ENCODE measurements around the gene CD84. TPM values are rescaled to one million over a fixed set of nuclear protein-coding genes. Genes with fewer than 3 reads are reported as not detected.

The CD84 gene
- polyA plus RNA-seq, 1 donor (not counting 4 experiments of a cell fraction or from before 2014, with no cell fraction given), result not detected

DNA sequence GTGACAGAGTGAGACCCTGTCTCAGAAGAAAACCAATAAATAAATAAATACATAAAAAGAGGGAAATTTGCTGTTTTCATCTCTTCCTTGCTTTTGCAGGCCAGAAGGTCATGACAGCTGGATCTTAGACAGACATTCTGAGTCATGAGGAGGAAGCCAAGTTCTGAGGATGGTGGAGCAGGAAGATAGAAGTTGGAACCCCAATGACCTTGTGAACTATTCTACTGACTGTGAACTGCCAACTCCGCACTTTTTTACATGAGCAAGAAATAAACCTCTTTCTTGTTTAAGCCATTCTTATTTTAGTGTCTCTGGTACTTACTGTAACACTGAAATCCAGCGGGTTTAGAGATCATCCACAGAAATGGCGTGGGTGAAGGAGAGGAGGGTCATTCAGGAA is 8.5 kb downstream of the CD84 start:
- no peaks in the 10 kb centered on the region for H3K79me2 ChIP-seq (ENCODE audit: control insufficient read depth, insufficient read depth, low read length)
- no peak overlapping the region for H3K27ac ChIP-seq (ENCODE audit: control insufficient read depth, insufficient read depth, low read length)
- H4K20me1 ChIP-seq (ENCODE audit: control insufficient read depth, extremely low read depth, insufficient read depth, low read length), result no peaks in the 10 kb centered on the region
- no peaks in the 10 kb centered on the region for H3K36me3 ChIP-seq (ENCODE audit: control insufficient read depth in 2 of 2, extremely low read depth in 1 of 2, insufficient read depth in 2 of 2, low read length in 2 of 2)
- no peak overlapping the region for H3K4me2 ChIP-seq (ENCODE audit: control insufficient read depth, extremely low read depth, insufficient read depth, low read depth, low read length)
- no peak overlapping the region for H3K4me3 ChIP-seq (ENCODE audit: control insufficient read depth in 2 of 3, extremely low read depth in 1 of 3, insufficient read depth in 2 of 3, low read depth in 1 of 3, low read length in 3 of 3)
- no peak overlapping the region for H2AFZ ChIP-seq (ENCODE audit: control insufficient read depth, low read length)
- dilution Hi-C loops (cut with MboI; ENCODE audit: extremely low pct_ligation_motif_present, low sequenced_read_pairs), result no loop called here
- no peak overlapping the region for H3K9ac ChIP-seq (ENCODE audit: control insufficient read depth, extremely low read depth, insufficient read depth, low read length)
- TF ChIP-seq EZH2 (IDR thresholded peaks at IDR 0.05; ENCODE audit: low read length), result no peak
- TF ChIP-seq, protein P1, sequence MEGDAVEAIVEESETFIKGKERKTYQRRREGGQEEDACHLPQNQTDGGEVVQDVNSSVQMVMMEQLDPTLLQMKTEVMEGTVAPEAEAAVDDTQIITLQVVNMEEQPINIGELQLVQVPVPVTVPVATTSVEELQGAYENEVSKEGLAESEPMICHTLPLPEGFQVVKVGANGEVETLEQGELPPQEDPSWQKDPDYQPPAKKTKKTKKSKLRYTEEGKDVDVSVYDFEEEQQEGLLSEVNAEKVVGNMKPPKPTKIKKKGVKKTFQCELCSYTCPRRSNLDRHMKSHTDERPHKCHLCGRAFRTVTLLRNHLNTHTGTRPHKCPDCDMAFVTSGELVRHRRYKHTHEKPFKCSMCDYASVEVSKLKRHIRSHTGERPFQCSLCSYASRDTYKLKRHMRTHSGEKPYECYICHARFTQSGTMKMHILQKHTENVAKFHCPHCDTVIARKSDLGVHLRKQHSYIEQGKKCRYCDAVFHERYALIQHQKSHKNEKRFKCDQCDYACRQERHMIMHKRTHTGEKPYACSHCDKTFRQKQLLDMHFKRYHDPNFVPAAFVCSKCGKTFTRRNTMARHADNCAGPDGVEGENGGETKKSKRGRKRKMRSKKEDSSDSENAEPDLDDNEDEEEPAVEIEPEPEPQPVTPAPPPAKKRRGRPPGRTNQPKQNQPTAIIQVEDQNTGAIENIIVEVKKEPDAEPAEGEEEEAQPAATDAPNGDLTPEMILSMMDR (optimal IDR thresholded peaks at IDR 0.05 in 1 of 3, IDR thresholded peaks at IDR 0.05 in 1 of 3, conservative IDR thresholded peaks at IDR 0.05 in 1 of 3; ENCODE audit: extremely low read depth in 1 of 3, insufficient read depth in 2 of 3, low read length in 3 of 3), result no peak
- H3K9me1 ChIP-seq (ENCODE audit: control insufficient read depth, extremely low read depth, insufficient read depth, low read length), result no peaks in the 10 kb centered on the region
- H3K4me1 ChIP-seq (ENCODE audit: control insufficient read depth, extremely low read depth, insufficient read depth, low read length), result no peaks in the 10 kb centered on the region
- no peaks in the 10 kb centered on the region for H3K27me3 ChIP-seq (ENCODE audit: control insufficient read depth, extremely low read depth, insufficient read depth, low read length)
- no peaks in the 10 kb centered on the region for H3K9me3 ChIP-seq (ENCODE audit: control insufficient read depth, low read depth, low read length)
- FAIRE-seq (no peak), DNase-seq (ENCODE audit: low read depth, low spot score) (no peak)

DNA sequence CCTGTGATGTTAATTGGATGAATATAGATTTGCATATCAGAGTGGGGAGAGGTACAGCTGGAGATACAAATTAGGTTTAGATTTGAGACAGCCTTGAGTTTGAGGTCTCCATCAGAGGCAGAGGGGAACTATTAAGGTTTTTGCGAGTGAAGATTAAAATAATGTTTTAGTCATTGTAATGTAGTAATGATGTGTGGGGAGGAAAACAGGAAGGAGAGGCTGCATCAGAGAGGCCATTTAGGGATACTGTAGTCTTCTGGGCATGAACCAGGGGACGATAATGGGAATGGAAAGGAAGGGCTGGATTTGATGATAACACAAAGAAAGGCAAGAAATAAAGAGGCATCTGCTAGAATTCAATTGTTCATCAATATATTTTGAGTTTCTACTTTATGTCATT is 9.5 kb downstream of the CD84 start:
- H3K4me3 ChIP-seq (ENCODE audit: control insufficient read depth in 2 of 3, extremely low read depth in 1 of 3, insufficient read depth in 2 of 3, low read depth in 1 of 3, low read length in 3 of 3), result no peak overlapping the region
- H3K4me2 ChIP-seq (ENCODE audit: control insufficient read depth, extremely low read depth, insufficient read depth, low read depth, low read length), result no peak overlapping the region
- no peak for DNase-seq (ENCODE audit: low read depth, low spot score)
- no peaks in the 10 kb centered on the region for H3K36me3 ChIP-seq (ENCODE audit: control insufficient read depth in 2 of 2, extremely low read depth in 1 of 2, insufficient read depth in 2 of 2, low read length in 2 of 2)
- no peaks in the 10 kb centered on the region for H4K20me1 ChIP-seq (ENCODE audit: control insufficient read depth, extremely low read depth, insufficient read depth, low read length)
- dilution Hi-C loops (cut with MboI; ENCODE audit: extremely low pct_ligation_motif_present, low sequenced_read_pairs), result no loop called here
- no peaks in the 10 kb centered on the region for H3K27me3 ChIP-seq (ENCODE audit: control insufficient read depth, extremely low read depth, insufficient read depth, low read length)
- H3K4me1 ChIP-seq (ENCODE audit: control insufficient read depth, extremely low read depth, insufficient read depth, low read length), result no peaks in the 10 kb centered on the region
- no peaks in the 10 kb centered on the region for H3K9me3 ChIP-seq (ENCODE audit: control insufficient read depth, low read depth, low read length)
- FAIRE-seq, result no peak
- no peak overlapping the region for H2AFZ ChIP-seq (ENCODE audit: control insufficient read depth, low read length)
- H3K27ac ChIP-seq (ENCODE audit: control insufficient read depth, insufficient read depth, low read length), result no peak overlapping the region
- H3K9me1 ChIP-seq (ENCODE audit: control insufficient read depth, extremely low read depth, insufficient read depth, low read length), result no peaks in the 10 kb centered on the region
- no peaks in the 10 kb centered on the region for H3K79me2 ChIP-seq (ENCODE audit: control insufficient read depth, insufficient read depth, low read length)
- no peak overlapping the region for H3K9ac ChIP-seq (ENCODE audit: control insufficient read depth, extremely low read depth, insufficient read depth, low read length)
- no peak for TF ChIP-seq EZH2 (IDR thresholded peaks at IDR 0.05; ENCODE audit: low read length)
- TF ChIP-seq, protein P1 (optimal IDR thresholded peaks at IDR 0.05 in 1 of 3, IDR thresholded peaks at IDR 0.05 in 1 of 3, conservative IDR thresholded peaks at IDR 0.05 in 1 of 3; ENCODE audit: extremely low read depth in 1 of 3, insufficient read depth in 2 of 3, low read length in 3 of 3), result no peak
